Lower leg skin (tissue), 4 donors: ENCODE data around the gene ZNF541. TPM values are rescaled to one million over a fixed set of nuclear protein-coding genes. Genes with fewer than 3 reads are reported as not detected.

Experiments used
- DNase-seq, 2 donors: peaks; one replicate each; pipeline ENCODE4 v3.0.0-alpha.2; 2019; ENCODE audit warnings: low spot score in 2 of 2
- H3K4me3 ChIP-seq: fragments of 200-600 bp; sonication (generic); 2 replicates; pipeline ENCODE4 v1.5.1; 2017; ENCODE audit warnings: mild to moderate bottlenecking, low read depth; ENCODE audit not compliant: poor library complexity, severe bottlenecking
- POLR2A ChIP-seq, 2 donors: fragments of 450-650 bp; IDR thresholded peaks; one replicate each; pipeline ENCODE4 v1.6.1; 2016 to 2017; ENCODE audit warnings: antibody characterized with exemption in 2 of 2, mild to moderate bottlenecking in 1 of 2, moderate library complexity in 1 of 2
- WGBS, 2 donors: methylation state at CpG; one replicate each; pipeline ENCODE4 v1.1.5; 2018; 5-methylcytosine and 5-hydroxymethylcytosine counted together
- intact Hi-C: fragments of 100-400 bp; cut with DNase I; formaldehyde crosslinking; loops from one replicate; pipeline ENCODE4 v1.15.0; 2023; ENCODE audit warnings: low total_unique reads
- total RNA-seq, 4 donors: library from RNA; depleted of rRNA; stranded (reverse); fragments of >200 nt; gene quantifications; one replicate each; pipeline ENCODE4 v1.1.0, GENCODE V29; 2016
- TF ChIP-seq, protein P1 (sequence below), 3 donors: fragments of 450-650 bp; IDR thresholded peaks; one replicate each; pipeline ENCODE4 v1.5.1; 2016; ENCODE audit warnings: antibody characterized with exemption in 3 of 3, mild to moderate bottlenecking in 3 of 3, moderate library complexity in 2 of 3

ZNF541 gene
- total RNA-seq, 4 donors from 2014 or later, result 0.08 to 1.5 (median 0.69) TPM; not detected in 1

DNA sequence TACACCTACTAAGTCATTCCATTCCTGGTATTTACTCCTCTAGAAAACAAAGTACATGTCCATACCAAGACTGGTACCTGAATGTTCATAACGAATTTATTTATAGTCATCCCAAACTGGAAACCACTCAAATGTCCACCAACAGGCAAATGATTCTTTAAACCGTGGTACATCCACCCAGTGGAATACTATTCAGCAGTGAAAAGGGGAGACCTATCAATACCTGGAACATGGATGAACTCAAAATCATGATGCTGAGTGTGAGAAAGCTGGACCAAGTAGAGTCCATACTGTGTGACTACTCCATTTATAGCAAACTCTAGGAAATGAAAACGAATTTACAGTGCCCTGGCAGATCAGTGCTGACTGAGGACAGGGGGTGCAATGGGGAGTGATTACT lies 46.1 kb downstream of the ZNF541 start:
- no peak for DNase-seq
- H3K4me3 ChIP-seq, result no peak overlapping the region
- intact Hi-C loops, result loop anchor here (10.0 kb wide), 1 partner anchor 68 kb away; no protein-coding TSS in a partner anchor
- no peak for TF ChIP-seq POLR2A (IDR thresholded peaks at IDR 0.05)
- TF ChIP-seq, protein P1, sequence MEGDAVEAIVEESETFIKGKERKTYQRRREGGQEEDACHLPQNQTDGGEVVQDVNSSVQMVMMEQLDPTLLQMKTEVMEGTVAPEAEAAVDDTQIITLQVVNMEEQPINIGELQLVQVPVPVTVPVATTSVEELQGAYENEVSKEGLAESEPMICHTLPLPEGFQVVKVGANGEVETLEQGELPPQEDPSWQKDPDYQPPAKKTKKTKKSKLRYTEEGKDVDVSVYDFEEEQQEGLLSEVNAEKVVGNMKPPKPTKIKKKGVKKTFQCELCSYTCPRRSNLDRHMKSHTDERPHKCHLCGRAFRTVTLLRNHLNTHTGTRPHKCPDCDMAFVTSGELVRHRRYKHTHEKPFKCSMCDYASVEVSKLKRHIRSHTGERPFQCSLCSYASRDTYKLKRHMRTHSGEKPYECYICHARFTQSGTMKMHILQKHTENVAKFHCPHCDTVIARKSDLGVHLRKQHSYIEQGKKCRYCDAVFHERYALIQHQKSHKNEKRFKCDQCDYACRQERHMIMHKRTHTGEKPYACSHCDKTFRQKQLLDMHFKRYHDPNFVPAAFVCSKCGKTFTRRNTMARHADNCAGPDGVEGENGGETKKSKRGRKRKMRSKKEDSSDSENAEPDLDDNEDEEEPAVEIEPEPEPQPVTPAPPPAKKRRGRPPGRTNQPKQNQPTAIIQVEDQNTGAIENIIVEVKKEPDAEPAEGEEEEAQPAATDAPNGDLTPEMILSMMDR (IDR thresholded peaks at IDR 0.05), result no peak
- WGBS, 2 donors, result 79 to 83% methylated on average over 3 of the region's 3 CpGs

DNA sequence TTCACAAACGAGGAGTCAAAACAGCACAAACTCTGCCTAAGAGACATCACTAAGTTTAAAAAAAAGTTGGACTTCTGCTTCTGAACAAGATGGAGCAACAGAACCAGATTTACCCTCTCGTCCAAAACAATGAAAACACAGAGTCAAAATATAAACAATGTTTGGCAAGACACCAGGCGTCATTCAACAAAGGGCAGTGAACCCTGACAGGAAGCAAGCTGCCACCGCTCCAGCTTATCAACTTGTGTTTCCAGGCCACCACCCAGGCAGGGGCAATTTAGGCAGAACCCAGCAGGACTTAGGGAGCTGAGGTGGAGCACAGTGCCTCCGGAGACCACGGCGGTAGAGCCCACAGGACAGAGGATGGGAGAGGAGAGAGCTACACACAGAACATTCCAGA lies 49.5 kb downstream of the ZNF541 start:
- no peak for DNase-seq
- intact Hi-C loops, result loop anchor here (10.0 kb wide), 1 partner anchor 71 kb away; no protein-coding TSS in a partner anchor
- no peak overlapping the region for H3K4me3 ChIP-seq
- TF ChIP-seq POLR2A (IDR thresholded peaks at IDR 0.05), result no peak
- TF ChIP-seq, protein P1 (IDR thresholded peaks at IDR 0.05), result no peak
- WGBS, 2 donors, result 41 to 43% methylated on average over 7 of the region's 7 CpGs

Other genes starting within 250 kb of the ZNF541 start
- 1 to 10 TPM in 3 of 4 donors, under 1 TPM in 1; 0.91 to 3.5 (median 1.7) TPM for gene C5AR2, start 241.0 kb downstream of the ZNF541 start, total RNA-seq
- gene DHX34, start 223.8 kb downstream of the ZNF541 start, total RNA-seq, result 10 to 100 TPM; 11.1 to 28.7 (median 18.9) TPM
- 1 to 10 TPM; 1.9 to 8.5 (median 4.6) TPM for gene MEIS3, start 153.6 kb downstream of the ZNF541 start, total RNA-seq
- 1 to 10 TPM in 2 of 4 donors, under 1 TPM in 1, not detected in 1; 0.38 to 2.3 (median 1.6) TPM for gene SLC8A2, start 101.3 kb downstream of the ZNF541 start, total RNA-seq
- gene KPTN, start 88.9 kb downstream of the ZNF541 start, total RNA-seq, result 1 to 10 TPM; 3.5 to 9.0 (median 5.9) TPM
- gene NAPA, start 58.1 kb downstream of the ZNF541 start, total RNA-seq, result 100 to 1,000 TPM; 182 to 344 (median 221) TPM
- 10 to 100 TPM; 12.5 to 25.4 (median 18.4) TPM for gene BICRA, start 36.0 kb upstream of the ZNF541 start, total RNA-seq
- gene EHD2, start 140.3 kb upstream of the ZNF541 start, total RNA-seq, result 10 to 100 TPM; 49.4 to 89.4 (median 66.0) TPM
- 100 to 1,000 TPM; 537 to 842 (median 746) TPM for gene NOP53, start 172.4 kb upstream of the ZNF541 start, total RNA-seq
- gene SELENOW, start 205.6 kb upstream of the ZNF541 start, total RNA-seq, result 100 to 1,000 TPM; 487 to 722 (median 609) TPM
- gene TPRX1, start 231.4 kb upstream of the ZNF541 start, total RNA-seq, result not detected
- gene CRX, start 248.8 kb upstream of the ZNF541 start, total RNA-seq, result not detected